ENCODE data around the gene KCNMA1. TPM values are rescaled to one million over a fixed set of nuclear protein-coding genes. Genes with fewer than 3 reads are reported as not detected.

Gene KCNMA1
- total RNA-seq, 2 donors from 2014 or later = 29.1 to 37.9 TPM

DNA sequence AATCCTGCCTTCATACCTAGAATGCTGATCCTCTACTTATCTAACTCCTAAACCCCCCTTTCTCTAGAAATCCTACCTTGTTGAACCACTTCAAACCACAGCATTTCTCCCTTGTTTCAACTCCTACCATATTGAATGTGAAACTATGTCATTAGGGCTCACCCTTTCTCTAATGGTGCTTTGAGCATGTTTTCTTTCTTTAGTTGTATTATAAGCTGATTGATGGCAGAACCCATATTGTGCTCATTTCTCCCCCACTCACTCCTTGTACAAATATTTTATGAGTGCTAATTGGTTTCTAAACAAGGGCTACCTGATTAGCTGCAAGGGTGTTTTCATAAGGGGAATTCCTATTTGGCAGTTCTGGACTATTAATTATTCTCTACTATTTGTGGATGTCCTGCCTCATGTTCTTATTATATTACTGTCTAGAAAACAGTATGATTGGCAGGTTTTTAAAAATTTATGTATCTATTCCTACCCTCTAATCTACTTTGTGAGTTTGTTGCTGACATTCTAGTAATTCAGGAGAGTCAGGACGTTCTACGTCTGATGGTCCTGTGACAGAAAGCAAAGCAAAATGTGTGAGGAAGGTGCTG lies 765.8 kb downstream of the KCNMA1 start:
- no peaks in the 10 kb centered on the region for H3K4me1 ChIP-seq (replicated peaks)
- H3K27ac ChIP-seq = no peak overlapping the region
- intact Hi-C loops (cut with DNase I) = no loop called here
- H3K27me3 ChIP-seq (replicated peaks; ENCODE audit: insufficient read depth) = no peaks in the 10 kb centered on the region
- DNase-seq (ENCODE audit: low spot score) = no peak
- 92% methylated on average over 2 of the region's 2 CpGs for WGBS
- no peak overlapping the region for H3K4me3 ChIP-seq
- TF ChIP-seq, protein P1, sequence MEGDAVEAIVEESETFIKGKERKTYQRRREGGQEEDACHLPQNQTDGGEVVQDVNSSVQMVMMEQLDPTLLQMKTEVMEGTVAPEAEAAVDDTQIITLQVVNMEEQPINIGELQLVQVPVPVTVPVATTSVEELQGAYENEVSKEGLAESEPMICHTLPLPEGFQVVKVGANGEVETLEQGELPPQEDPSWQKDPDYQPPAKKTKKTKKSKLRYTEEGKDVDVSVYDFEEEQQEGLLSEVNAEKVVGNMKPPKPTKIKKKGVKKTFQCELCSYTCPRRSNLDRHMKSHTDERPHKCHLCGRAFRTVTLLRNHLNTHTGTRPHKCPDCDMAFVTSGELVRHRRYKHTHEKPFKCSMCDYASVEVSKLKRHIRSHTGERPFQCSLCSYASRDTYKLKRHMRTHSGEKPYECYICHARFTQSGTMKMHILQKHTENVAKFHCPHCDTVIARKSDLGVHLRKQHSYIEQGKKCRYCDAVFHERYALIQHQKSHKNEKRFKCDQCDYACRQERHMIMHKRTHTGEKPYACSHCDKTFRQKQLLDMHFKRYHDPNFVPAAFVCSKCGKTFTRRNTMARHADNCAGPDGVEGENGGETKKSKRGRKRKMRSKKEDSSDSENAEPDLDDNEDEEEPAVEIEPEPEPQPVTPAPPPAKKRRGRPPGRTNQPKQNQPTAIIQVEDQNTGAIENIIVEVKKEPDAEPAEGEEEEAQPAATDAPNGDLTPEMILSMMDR (IDR thresholded peaks at IDR 0.05) = no peak
- TF ChIP-seq POLR2AphosphoS5 (IDR thresholded peaks at IDR 0.05) (no peak), POLR2A (IDR thresholded peaks at IDR 0.05) (no peak)
- no peaks in the 10 kb centered on the region for H3K9me3 ChIP-seq
- no peaks in the 10 kb centered on the region for H3K36me3 ChIP-seq

DNA sequence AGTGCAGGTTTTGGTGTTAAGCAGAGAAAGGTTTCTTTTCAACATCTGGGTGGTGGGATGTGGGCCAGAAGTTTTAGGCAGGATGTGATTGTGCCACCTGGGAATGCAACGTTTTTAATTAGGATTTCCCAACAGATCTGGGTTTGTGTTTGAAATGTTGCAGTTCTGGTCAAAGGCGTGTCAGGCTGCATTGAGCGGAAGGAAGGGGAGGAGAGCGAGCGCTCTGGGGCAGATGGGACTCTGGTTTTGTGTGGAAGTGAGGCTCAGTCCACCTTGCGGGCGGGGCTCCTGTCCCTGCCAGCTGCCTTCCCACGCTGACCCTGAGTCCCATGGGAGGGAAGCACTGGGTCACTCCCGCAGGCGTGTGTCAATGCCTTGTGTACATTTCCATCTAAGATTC lies 767.7 kb downstream of the KCNMA1 start:
- 73% methylated on average over 10 of the region's 10 CpGs for WGBS
- TF ChIP-seq POLR2AphosphoS5 (IDR thresholded peaks at IDR 0.05) = no peak
- TF ChIP-seq, protein P1 (IDR thresholded peaks at IDR 0.05) = no peak
- TF ChIP-seq POLR2A (IDR thresholded peaks at IDR 0.05) = no peak
- no peaks in the 10 kb centered on the region for H3K27me3 ChIP-seq (replicated peaks; ENCODE audit: insufficient read depth)
- no peak overlapping the region for H3K27ac ChIP-seq
- no peak overlapping the region for H3K4me3 ChIP-seq
- intact Hi-C loops (cut with DNase I) = no loop called here
- no peaks in the 10 kb centered on the region for H3K36me3 ChIP-seq
- H3K4me1 ChIP-seq (replicated peaks) = no peaks in the 10 kb centered on the region
- no peak for DNase-seq (ENCODE audit: low spot score)
- H3K9me3 ChIP-seq = no peaks in the 10 kb centered on the region

DNA sequence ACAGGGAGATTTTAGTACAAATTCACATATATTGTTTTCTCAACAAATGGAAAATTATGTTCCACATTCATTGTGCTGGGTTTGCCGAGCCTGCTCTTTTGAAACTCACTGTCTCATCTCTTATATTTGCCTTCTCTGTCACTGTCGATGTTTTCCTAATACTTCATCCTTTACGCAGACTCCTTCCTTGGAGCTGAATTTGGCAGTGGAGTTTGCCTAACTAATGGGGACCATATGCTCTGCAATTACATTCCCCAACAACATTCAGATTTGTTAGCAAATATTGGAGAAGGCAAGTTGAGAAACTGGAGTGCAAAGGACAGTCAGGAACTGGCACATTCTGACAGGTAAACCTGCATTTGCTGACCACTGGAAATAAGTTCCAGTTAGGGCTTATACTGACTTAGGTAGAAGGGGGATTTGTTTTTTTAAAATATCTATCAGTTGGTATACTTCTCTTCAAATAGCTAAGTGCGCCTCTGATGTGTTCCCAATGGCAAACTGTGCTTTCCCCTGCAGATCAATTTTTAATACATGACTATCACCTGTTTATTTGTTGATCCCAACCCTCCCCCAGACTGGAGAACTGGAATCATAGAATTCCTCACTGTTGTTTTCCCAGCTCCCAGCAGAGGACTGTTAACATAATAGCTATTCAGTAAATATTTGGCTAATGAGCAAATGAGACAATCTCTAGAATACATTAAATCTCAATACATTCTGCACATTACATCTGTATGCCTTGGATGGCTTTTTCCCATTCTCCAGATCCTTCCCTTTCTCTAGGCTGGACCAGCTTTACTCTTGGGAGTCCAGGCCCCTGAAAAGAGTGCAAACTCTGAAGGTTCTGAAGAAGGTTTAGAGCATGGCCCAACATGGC lies 769.3 kb downstream of the KCNMA1 start:
- DNase-seq (ENCODE audit: low spot score) = no peak
- 62% methylated on average over 4 of the region's 4 CpGs for WGBS
- intact Hi-C loops (cut with DNase I) = no loop called here

DNA sequence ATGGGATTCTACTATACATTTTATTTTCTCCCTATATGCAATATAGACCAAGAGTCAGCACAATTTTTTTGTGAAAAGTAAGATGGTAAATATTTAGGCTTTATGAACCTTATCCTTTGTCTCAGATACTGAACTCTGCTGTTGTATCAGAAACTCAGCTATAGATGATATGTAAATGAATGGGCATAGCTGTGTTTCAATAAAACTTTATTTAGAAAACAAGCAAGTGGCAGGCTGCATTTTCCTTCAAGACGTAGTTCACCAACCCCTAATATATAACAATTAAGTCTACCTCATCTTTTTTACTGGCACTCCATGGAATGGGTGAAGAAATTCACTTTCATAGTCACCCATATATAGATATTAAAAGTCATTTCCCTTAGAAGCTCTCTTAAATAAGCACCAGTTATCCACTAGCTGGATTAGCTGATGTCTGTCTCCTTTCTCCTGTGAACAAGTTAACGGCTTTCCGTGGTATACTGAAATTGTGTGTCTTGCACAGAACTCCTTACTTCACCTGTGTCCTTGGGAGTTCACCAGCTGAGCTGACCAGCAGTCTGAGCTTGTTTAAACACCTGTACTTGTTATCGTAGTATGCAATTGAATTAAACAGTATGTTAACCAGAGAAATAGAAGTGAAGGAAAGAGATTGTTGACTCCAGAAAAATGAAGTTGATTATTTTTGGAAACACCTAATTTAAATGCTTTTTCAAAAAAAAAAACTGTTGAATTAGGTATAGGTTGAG lies 770.6 kb downstream of the KCNMA1 start:
- Histone ChIP-seq H3K27me3 (replicated peaks; ENCODE audit: insufficient read depth) (no peaks in the 10 kb centered on the region), H3K36me3 (no peaks in the 10 kb centered on the region), H3K4me1 (replicated peaks) (no peaks in the 10 kb centered on the region), H3K4me3 (no peak overlapping the region), H3K9me3 (no peaks in the 10 kb centered on the region), H3K27ac (no peak overlapping the region)
- 95% methylated on average over 4 of the region's 4 CpGs for WGBS
- TF ChIP-seq POLR2A (IDR thresholded peaks at IDR 0.05) (no peak), POLR2AphosphoS5 (IDR thresholded peaks at IDR 0.05) (no peak)
- TF ChIP-seq, protein P1 (IDR thresholded peaks at IDR 0.05) = no peak
- DNase-seq (ENCODE audit: low spot score) = no peak
- intact Hi-C loops (cut with DNase I) = no loop called here

More for the DNA sequence above, 769.3 kb downstream of the KCNMA1 start:
- Histone ChIP-seq H3K27me3 (replicated peaks; ENCODE audit: insufficient read depth) (no peaks in the 10 kb centered on the region), H3K4me1 (replicated peaks) (no peaks in the 10 kb centered on the region), H3K27ac (no peak overlapping the region), H3K36me3 (no peaks in the 10 kb centered on the region), H3K9me3 (no peaks in the 10 kb centered on the region), H3K4me3 (no peak overlapping the region)
- TF ChIP-seq POLR2A (IDR thresholded peaks at IDR 0.05) (no peak), POLR2AphosphoS5 (IDR thresholded peaks at IDR 0.05) (no peak)
- TF ChIP-seq, protein P1 (IDR thresholded peaks at IDR 0.05) = no peak
